Spinal cord (tissue), 10 donors: ENCODE measurements around the gene TSHZ3. TPM values are rescaled to one million over a fixed set of nuclear protein-coding genes. Genes with fewer than 3 reads are reported as not detected.

Experiments used
- DNase-seq, 6 donors: peaks; one replicate each; pipeline versions ENCODE4 v3.0.0 to v3.0.0-alpha.2; 2013 to 2015; ENCODE audit warnings: low spot score in 6 of 6, low read depth in 4 of 6
- H3K27ac ChIP-seq: one replicate; pipeline ENCODE4 v1.5.1; 2013; ENCODE audit warnings: low read depth, low read length, control low read depth
- H3K27me3 ChIP-seq: one replicate; pipeline ENCODE4 v1.6.1; 2013; ENCODE audit warnings: low read length; ENCODE audit not compliant: control insufficient read depth, insufficient read depth
- H3K36me3 ChIP-seq: one replicate; pipeline ENCODE4 v1.6.1; 2013; ENCODE audit warnings: low read length; ENCODE audit not compliant: control insufficient read depth, insufficient read depth
- H3K4me1 ChIP-seq: one replicate; pipeline ENCODE4 v1.6.1; 2013; ENCODE audit warnings: low read length; ENCODE audit not compliant: control insufficient read depth, insufficient read depth
- H3K4me3 ChIP-seq: one replicate; pipeline ENCODE4 v1.5.1; 2013; ENCODE audit warnings: low read depth, low read length, control low read depth
- H3K9me3 ChIP-seq: one replicate; pipeline ENCODE4 v1.6.1; 2013; ENCODE audit warnings: low read length; ENCODE audit not compliant: control insufficient read depth, insufficient read depth
- WGBS: methylation state at CpG from one replicate; pipeline ENCODE4 v1.1.5; 2013; ENCODE audit warnings: missing lambda C conversion rate; ENCODE audit not compliant: insufficient coverage; 5-methylcytosine and 5-hydroxymethylcytosine counted together
- long read RNA-seq, 4 donors: transcript quantifications; one replicate each; lab custom pipeline, GENCODE V29; 2026
- polyA plus RNA-seq, 2 donors: library from polyadenylated mRNA; unstranded; fragments of 120-200 nt; gene quantifications; one replicate each; pipeline ENCODE4 v1.2.1, GENCODE V29; 2013; ENCODE audit not compliant: insufficient read length in 2 of 2
- total RNA-seq, 2 donors: library from RNA; depleted of rRNA in 1 of 2; stranded (reverse); fragments of 120-200 nt in 1 of 2; fragments of >200 nt in 1 of 2; gene quantifications; one replicate each; pipeline versions ENCODE4 v1.2.3 to v1.2.4, GENCODE V29; 2013 to 2014
- donor health status: healthy.

Gene TSHZ3, protein sequence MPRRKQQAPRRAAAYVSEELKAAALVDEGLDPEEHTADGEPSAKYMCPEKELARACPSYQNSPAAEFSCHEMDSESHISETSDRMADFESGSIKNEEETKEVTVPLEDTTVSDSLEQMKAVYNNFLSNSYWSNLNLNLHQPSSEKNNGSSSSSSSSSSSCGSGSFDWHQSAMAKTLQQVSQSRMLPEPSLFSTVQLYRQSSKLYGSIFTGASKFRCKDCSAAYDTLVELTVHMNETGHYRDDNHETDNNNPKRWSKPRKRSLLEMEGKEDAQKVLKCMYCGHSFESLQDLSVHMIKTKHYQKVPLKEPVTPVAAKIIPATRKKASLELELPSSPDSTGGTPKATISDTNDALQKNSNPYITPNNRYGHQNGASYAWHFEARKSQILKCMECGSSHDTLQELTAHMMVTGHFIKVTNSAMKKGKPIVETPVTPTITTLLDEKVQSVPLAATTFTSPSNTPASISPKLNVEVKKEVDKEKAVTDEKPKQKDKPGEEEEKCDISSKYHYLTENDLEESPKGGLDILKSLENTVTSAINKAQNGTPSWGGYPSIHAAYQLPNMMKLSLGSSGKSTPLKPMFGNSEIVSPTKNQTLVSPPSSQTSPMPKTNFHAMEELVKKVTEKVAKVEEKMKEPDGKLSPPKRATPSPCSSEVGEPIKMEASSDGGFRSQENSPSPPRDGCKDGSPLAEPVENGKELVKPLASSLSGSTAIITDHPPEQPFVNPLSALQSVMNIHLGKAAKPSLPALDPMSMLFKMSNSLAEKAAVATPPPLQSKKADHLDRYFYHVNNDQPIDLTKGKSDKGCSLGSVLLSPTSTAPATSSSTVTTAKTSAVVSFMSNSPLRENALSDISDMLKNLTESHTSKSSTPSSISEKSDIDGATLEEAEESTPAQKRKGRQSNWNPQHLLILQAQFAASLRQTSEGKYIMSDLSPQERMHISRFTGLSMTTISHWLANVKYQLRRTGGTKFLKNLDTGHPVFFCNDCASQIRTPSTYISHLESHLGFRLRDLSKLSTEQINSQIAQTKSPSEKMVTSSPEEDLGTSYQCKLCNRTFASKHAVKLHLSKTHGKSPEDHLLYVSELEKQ
- 10 to 100 TPM; 10.9 to 17.5 TPM for total RNA-seq
- polyA plus RNA-seq, result 10 to 100 TPM; 38.0 to 38.7 TPM
- long read RNA-seq, donor 1, full-length matches to known transcripts, result 12 of 12 reads
- long read RNA-seq, donor 1, partial matches to known transcripts, result 0 of 12 reads
- long read RNA-seq, donor 1, other reads (novel, unspliced or antisense), result 0 of 12 reads
- long read RNA-seq, donor 2, full-length matches to known transcripts, result 1 of 1 reads
- long read RNA-seq, donor 2, partial matches to known transcripts, result 0 of 1 reads
- long read RNA-seq, donor 2, other reads (novel, unspliced or antisense), result 0 of 1 reads
- long read RNA-seq, donor 3, full-length matches to known transcripts, result 11 of 11 reads
- long read RNA-seq, donor 3, partial matches to known transcripts, result 0 of 11 reads
- long read RNA-seq, donor 3, other reads (novel, unspliced or antisense), result 0 of 11 reads
- long read RNA-seq, donor 4, full-length matches to known transcripts, result 9 of 9 reads
- long read RNA-seq, donor 4, partial matches to known transcripts, result 0 of 9 reads
- long read RNA-seq, donor 4, other reads (novel, unspliced or antisense), result 0 of 9 reads

DNA sequence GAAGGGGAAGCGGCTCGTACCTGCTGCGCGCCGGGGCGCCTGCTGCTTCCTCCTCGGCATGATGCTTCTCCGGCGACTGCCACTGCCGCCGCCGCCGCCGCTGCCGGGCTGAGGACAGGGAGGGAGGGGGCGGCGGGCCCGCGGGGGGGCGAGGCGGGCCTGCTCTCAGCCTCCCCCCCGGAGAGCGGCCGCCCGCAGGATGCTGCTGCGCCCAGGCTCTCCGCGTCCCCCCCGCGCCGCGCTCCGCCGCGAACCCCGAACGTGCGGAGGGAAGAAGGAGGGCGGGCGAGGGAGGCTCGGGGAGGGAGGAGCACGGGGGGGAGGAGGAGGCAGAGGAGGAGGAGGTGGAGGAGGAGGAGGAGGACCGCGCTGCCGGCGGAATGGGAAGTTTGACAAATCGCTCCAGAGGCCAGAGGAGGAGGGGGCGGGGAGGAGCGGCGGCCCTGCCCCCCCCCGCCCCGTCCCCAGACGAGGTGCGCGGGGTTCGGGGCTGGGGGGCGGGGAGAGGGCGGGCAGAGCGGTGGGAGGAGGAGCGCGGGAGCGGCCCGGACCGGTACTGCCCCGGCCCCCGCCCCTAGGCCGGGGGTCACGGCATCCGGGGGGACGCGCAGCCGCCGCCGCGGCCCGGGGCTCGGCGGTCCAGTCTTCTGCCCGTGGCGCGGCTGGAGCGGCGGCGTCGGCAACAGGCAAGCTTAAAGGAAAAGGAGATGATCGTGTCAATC lies at the start of gene TSHZ3:
Gene TSHZ3 (minus strand): TSS at position 277 of the 722 bp plus-strand sequence. CDS start 217 bp downstream, at position 60.
- Histone ChIP-seq H3K27ac (peak within 1 kb of the TSS; percentile 69), H3K9me3 (no peaks in the 10 kb centered on the region), H3K36me3 (peaks cover 3% of the 10 kb centered on the region), H3K27me3 (peaks cover 24% of the 10 kb centered on the region), H3K4me3 (peak within 1 kb of the TSS; percentile 49), H3K4me1 (peaks cover 35% of the 10 kb centered on the region)
- 0% methylated on average over 73 of the region's 86 CpGs for WGBS
- peak in 3 of 6 donors; percentile 74 to 95 (median 91) for DNase-seq

DNA sequence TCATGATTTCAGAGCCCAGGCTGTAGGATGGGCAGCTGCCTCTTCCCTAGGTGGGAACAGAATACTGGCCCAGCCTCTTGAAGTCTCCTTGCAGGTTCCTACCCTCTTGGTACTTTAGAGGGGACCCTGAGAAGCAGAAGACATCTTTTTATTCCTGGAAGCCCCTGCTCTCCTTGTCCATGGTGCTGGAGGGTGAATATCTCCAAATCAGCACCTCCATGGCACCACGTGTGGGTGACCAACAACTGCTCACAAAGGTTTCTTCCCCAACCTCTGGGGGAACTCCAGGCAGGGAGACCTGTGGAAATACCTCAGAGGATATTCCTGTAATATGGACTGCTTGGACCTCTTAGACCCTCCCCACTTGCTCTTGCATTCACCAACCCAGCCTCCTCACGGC lies 48.1 kb upstream of the TSHZ3 start:
- no peaks in the 10 kb centered on the region for H3K27me3 ChIP-seq
- H3K4me1 ChIP-seq, result no peaks in the 10 kb centered on the region
- WGBS, result 73% methylated on average over 1 of the region's 2 CpGs
- H3K4me3 ChIP-seq, result no peak overlapping the region
- no peak overlapping the region for H3K27ac ChIP-seq
- no peaks in the 10 kb centered on the region for H3K36me3 ChIP-seq
- no peaks in the 10 kb centered on the region for H3K9me3 ChIP-seq
- no peak for DNase-seq

DNA sequence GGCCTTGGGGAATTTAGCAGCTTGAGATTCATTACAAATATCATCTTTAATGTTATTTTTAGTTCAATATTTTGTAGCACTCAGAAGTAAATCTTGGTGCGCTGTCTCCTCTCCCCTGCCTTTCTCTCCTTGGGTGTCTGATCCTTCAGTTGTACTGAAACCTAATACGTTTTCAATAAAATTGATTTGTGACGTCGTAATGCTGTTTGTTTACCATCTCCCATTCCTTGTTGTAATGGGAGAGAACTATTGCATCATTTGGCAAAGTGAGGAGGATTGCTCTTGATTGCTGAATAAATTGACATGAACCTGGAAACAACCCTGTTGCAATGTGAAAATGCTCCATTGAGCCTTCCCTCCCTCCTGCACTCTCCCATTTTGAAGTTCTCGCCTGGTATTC lies 43.2 kb upstream of the TSHZ3 start:
- no CpG with 5 or more reads among the region's 5 CpGs for WGBS
- DNase-seq, result peak in 1 of 6 donors; percentile 52
- no peak overlapping the region for H3K27ac ChIP-seq

DNA sequence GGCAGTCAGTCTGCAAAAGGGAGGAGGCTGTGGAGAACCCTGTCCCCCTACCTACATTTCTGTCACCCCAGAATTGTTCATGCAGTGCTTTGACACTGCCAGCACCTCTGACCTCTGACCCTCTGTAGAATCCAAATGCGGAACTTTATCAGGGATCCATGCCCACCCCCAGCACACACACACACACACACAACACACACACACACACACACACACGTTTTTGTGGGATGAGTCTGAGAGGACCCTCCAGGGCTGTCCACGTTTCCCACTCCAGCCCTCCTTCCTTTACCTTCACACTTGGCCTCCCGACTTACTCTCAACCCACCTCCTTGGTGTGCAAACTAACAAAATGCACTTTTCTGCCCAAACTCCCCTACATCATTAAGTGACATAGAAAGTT lies 42.3 kb upstream of the TSHZ3 start:
- H3K27me3 ChIP-seq, result no peaks in the 10 kb centered on the region
- H3K9me3 ChIP-seq, result no peaks in the 10 kb centered on the region
- H3K27ac ChIP-seq, result no peak overlapping the region
- peaks cover 3% of the 10 kb centered on the region for H3K4me1 ChIP-seq
- no peaks in the 10 kb centered on the region for H3K36me3 ChIP-seq
- WGBS, result 77% methylated on average over 3 of the region's 4 CpGs
- DNase-seq, result no peak
- no peak overlapping the region for H3K4me3 ChIP-seq

More for the DNA sequence above, 43.2 kb upstream of the TSHZ3 start:
- no peaks in the 10 kb centered on the region for H3K27me3 ChIP-seq
- no peaks in the 10 kb centered on the region for H3K36me3 ChIP-seq
- no peaks in the 10 kb centered on the region for H3K9me3 ChIP-seq
- H3K4me3 ChIP-seq, result no peak overlapping the region
- H3K4me1 ChIP-seq, result peaks cover 3% of the 10 kb centered on the region

DNA sequence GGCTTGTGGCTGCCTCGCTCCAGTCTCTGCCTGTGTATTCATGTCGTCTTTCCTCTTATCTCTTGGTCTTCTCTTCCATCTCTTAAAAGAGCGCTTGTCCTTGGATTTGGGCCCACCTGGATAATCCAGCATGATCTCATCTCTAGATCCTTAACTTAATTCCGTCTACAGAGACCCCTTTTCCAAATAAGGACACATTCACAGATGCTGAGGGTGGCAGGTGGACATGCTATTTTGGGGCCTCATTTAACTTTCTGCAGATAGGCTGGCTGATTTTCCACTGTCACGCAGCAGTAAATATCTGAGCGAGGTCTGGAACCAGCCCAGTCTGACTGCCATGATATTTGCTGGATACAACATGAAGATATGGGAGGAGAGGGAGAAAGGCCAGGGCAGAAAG lies 41.5 kb upstream of the TSHZ3 start:
- WGBS, result 98% methylated on average over 5 of the region's 6 CpGs
- no peaks in the 10 kb centered on the region for H3K36me3 ChIP-seq
- no peaks in the 10 kb centered on the region for H3K27me3 ChIP-seq
- peaks cover 3% of the 10 kb centered on the region for H3K4me1 ChIP-seq
- no peak overlapping the region for H3K4me3 ChIP-seq
- DNase-seq, result no peak
- no peak overlapping the region for H3K27ac ChIP-seq
- no peaks in the 10 kb centered on the region for H3K9me3 ChIP-seq

DNA sequence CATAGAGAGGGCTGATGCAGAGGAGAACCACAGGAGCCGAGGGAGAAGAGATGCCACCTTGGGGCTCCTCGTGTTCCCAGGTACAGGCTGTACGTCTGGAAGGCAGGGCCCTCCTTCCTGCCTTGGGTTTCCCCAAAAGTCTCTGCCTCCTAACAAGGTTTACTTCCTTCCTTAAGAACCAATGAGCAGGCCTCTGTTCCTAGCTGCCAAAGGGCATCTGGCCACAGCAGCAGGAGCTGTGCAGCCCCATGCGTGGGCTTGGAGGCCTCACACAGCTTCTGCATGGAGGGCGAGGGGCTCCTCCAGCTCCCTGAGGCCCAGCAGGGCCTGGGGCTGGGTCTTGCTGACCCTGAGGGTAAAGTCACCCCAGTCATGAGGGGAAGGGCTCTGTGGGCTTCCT lies 40.6 kb upstream of the TSHZ3 start:
- 91% methylated on average over 4 of the region's 5 CpGs for WGBS
- Histone ChIP-seq H3K9me3 (no peaks in the 10 kb centered on the region), H3K27me3 (no peaks in the 10 kb centered on the region), H3K36me3 (no peaks in the 10 kb centered on the region), H3K4me3 (no peak overlapping the region), H3K27ac (no peak overlapping the region), H3K4me1 (peaks cover 3% of the 10 kb centered on the region)
- DNase-seq, result no peak

DNA sequence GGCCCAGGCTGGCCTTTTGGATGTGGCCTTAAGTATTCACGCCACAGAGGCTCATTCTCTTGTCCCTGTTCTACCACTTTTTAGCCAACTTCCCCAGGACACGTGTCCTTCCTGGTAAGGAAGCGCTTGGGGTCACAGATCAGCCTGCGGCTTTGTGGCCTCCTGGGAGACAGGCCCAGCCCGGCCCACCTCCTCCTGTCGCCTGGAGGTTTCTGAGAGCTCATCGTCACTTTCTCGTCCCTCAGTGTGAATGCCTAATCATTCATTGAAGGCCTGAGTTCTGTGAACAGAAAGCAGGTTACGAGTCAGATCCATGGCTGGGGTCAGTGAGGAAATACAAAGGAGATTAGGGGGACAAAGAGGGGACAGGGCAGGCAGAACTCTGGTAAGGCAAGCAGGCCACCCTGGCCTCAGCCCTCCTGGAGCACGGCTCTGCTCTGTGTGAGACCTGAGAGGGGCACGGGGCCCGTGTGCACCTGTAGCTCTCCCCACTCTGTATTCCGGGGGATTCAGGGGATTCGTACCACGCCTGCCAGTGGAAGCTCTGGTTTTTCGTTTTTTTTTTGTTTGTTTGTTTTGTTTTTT lies 38.6 kb upstream of the TSHZ3 start:
- Histone ChIP-seq H3K4me1 (peaks cover 3% of the 10 kb centered on the region), H3K36me3 (no peaks in the 10 kb centered on the region), H3K27me3 (no peaks in the 10 kb centered on the region), H3K9me3 (no peaks in the 10 kb centered on the region), H3K4me3 (no peak overlapping the region), H3K27ac (no peak overlapping the region)
- 57% methylated on average over 12 of the region's 16 CpGs for WGBS
- DNase-seq, result no peak

DNA sequence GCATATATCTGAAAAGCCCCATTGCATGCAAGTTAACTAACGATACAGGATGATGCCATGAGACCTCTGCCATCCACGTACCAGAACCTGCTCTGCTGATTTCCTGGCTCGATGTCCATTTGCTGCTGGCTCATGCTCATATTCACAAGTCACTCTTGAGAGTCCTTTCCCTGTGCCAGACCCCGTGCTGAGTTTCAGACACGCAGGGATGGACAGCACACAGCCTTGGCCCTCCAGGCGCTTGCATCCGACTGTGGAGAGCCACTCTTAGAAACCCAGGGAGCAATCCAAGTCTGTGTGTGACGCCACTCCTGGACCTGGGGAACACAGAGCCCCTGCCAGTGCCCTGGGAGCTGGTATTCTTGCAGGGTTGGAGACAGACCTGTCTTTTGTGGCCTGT lies 37.6 kb upstream of the TSHZ3 start:
- DNase-seq, result no peak
- H3K4me3 ChIP-seq, result no peak overlapping the region
- H3K9me3 ChIP-seq, result no peaks in the 10 kb centered on the region
- H3K36me3 ChIP-seq, result no peaks in the 10 kb centered on the region
- peaks cover 3% of the 10 kb centered on the region for H3K4me1 ChIP-seq
- 87% methylated on average over 8 of the region's 8 CpGs for WGBS
- H3K27ac ChIP-seq, result no peak overlapping the region
- no peaks in the 10 kb centered on the region for H3K27me3 ChIP-seq
